OCI-M2 (cell line): ENCODE measurements around the gene PIEZO2.

Source experiments
- DNase-seq: peaks from one replicate; lab custom pipeline; 2025; ENCODE audit not compliant: unreplicated experiment; lab: John Stamatoyannopoulos, UW

The PIEZO2 gene

GRCh38 chr18:10899481-10899880, 249.9 kb downstream of the PIEZO2 start:
- no peak for DNase-seq

- no peak for DNase-seq
Observed at GRCh38 chr18:10898417-10898974, 250.9 kb downstream of the PIEZO2 start.

GRCh38 chr18:10896851-10897250, 252.5 kb downstream of the PIEZO2 start:
- DNase-seq: no peak

- no peak for DNase-seq
Observed at GRCh38 chr18:10895976-10896375, 253.4 kb downstream of the PIEZO2 start.

DNA sequence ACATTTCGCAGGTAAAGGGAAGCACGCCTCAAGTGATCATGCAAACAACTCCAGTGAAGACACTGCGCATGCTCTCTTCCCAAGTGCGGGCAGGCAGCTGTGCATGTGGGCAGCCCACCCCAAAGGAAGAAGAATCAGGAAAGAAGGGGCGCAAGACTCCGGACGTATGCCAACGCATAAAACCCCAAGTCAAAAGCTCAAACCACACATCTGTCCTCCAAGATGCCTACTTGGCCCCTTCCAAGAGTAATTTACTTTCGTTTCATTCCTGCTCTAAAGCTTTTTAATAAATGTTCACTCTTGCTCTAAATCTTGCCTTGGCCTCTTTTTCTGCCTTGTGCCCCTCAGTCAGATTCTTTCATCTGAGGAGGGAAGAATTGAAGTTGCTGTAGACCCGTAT, 254.9 kb downstream of the PIEZO2 start:
- DNase-seq: no peak

DNA sequence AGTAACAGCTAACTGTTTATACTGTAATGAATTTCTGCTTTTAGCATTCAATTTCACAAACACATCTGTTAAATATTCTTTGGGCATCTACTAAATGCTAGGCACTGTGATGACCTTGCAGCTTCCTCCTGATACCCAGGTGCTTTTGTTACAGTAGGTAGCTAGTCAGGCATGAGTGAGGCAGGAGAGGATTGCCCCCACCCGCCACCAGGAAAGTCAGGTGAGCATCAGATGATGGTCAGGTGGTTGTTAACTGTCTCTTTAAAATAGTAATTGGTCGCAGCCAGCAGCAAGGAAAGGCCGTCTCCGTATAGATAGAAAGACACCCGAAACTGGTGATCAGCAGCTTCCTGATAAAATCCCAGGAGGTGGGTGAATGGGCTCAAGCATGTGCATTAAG, 255.6 kb downstream of the PIEZO2 start:
- DNase-seq: no peak

- DNase-seq: no peak
Observed at GRCh38 chr18:10893196-10893595, 256.2 kb downstream of the PIEZO2 start.

- no peak for DNase-seq
Observed at GRCh38 chr18:10892786-10893185, 256.6 kb downstream of the PIEZO2 start.

DNA sequence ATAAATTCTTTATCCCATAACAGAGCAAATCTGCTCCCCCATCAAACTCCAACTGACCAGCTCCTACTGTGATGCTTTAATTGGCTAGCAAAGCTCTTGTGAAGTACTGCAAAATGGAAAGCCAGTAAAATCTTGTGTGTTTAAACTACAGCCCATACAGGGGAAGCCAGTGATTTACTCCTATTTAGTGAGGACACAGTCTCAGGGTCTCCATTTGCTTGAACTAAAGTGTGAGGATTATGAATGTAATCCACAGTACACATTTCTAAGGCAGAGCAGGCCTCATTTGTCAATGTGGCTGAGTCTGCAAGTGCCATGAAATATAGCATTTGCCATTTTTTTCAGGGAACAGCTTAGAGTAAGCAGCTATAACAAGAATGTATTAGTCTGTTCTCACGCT, 259.3 kb downstream of the PIEZO2 start:
- no peak for DNase-seq

DNA sequence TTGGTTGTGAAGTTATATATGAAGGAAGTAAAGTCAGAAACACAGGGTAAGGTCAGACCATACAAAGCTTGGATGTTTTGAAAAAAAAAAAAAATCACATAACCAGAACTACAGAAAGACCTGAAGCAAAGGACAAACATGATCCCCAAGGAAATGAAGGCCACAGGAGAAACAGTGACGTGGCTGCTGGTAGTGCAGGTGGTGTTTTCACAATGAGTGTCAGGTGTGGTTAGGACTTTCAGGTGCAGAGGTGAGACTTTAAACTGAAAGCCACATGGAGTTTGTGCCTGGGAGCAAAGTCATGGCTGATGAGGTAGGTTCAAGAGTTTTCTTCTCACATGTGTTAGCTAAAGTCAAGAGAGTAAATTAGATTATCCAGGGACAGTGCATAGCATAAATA, 270.7 kb downstream of the PIEZO2 start:
- DNase-seq: no peak

DNA sequence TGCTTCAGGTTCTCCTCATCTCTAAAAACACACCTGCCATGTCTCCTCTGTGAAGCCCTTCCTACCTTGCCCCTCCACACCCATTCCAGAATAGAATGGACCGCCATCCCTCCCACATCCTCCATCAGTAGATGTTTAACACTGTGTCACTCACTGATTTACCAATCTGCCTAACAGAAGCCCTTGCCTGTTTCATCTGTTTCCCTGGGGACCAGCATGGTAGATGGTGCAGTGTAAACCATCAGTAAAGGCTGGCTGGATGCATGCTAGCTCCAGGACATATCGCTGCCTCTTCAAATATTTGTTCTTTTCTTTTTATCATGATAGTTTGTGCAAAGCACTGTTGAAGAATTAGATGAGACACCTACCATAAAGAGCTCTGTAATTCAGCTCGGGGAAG, 271.4 kb downstream of the PIEZO2 start:
- no peak for DNase-seq

- DNase-seq: no peak
Observed at GRCh38 chr18:10875811-10876210, 273.6 kb downstream of the PIEZO2 start.

DNA sequence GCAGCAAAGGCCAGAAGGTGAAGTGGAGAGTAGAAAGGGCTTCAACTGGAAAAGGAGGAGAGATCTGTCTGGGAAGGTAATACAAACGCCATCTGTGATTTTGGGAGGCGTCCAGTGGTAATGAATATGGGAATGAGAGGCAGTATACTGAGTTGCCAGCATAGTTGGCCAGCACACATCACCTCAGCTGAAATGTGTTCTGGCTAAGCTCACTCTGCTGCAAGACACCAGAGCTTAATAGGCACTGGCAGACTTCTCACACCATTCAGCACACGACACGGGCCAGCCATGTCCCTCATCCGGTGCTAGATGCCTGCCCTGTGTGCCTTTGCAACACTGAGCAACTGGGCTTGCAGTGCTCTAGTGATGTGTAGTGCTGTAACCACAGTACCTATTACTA, 277.1 kb downstream of the PIEZO2 start:
- no peak for DNase-seq

GRCh38 chr18:10864722-10865121, 284.6 kb downstream of the PIEZO2 start:
- no peak for DNase-seq

- DNase-seq: no peak
Observed at GRCh38 chr18:10863026-10863425, 286.3 kb downstream of the PIEZO2 start.

DNA sequence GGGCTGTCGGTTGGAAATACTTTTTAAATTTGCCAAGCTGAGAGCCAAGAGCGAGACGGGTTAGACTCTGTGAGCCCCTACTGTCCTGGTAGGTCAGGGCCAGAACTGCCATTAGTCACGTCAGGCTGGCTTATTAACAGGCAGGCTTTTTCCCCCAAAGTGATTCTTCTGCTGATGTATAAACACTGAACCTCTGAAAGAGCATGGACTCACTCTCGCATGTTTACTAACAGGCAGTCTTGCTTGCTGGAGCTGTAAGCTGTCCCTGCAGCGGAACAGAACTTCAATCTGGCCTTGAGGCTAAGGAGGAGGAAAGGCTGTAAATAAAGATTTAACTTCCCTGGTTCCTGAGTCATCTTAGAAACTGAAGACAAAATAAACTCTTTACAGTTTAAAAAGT, 288.4 kb downstream of the PIEZO2 start:
- DNase-seq: no peak

- no peak for DNase-seq
Observed at GRCh38 chr18:10860382-10860781, 289.0 kb downstream of the PIEZO2 start.

DNA sequence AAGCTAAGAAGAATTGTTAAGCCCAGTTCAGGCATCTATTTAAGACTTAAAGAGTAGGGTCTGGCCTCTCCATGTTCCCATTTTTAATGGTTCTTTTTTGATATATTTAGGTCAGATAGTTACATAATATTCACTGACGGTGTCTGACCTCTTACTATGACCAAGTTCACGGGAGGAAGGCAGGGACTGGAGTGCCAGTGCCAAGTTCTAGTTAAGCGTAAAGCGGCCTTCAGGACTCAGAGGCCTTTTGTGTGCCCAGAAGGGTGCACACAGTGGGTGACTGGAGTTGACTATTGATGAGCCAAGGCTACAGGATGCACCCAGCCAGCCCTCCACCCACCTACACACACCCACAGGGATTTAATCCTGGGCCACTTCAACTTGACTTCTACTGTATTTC, 290.9 kb downstream of the PIEZO2 start:
- no peak for DNase-seq

DNA sequence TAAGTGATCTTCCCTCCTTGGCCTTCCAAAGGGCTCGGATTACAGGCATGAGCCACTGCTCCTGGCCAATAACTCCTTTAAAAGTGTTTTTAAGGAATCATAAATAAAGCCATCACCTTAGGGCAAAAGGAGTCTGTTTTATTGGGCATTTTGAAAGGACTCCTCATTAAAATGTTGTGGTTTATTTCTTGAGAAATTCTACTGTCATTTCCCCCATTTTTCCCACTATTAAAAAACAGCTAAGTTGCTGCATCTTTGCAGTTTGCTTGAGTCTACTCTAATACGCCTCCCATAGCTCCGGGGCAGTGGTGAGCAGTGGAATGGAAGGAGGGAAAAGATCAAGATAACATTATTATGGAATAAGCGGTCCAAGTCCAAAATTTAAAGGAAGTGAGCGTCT, 293.2 kb downstream of the PIEZO2 start:
- no peak for DNase-seq

GRCh38 chr18:10852385-10853303, 296.7 kb downstream of the PIEZO2 start:
- no peak for DNase-seq

DNA sequence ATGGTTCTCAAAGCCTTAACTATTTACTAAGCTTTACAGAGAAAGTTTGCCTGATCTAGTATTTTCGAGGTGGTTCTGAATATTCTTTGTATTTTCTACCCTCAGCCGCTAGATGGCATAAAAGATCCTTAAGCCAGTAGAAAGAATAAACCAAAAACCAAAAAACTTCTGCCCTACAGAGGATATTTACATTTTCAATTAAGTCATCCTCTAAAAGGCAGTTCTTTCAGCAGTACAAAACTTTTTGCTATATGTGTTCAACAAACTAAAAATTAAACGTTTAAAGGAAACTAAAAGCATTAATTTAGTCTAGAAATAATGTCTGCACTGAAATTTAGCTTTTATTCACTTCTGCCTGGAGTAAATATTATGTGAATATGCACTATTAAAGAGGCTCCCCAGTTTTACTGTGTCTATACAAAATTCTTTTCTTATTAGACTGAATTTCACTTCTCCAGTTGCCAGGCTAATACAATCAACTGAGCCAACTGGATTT, 297.5 kb downstream of the PIEZO2 start:
- no peak for DNase-seq

GRCh38 chr18:10850840-10851239, 298.5 kb downstream of the PIEZO2 start:
- no peak for DNase-seq
